HUES64 (cell line): ENCODE measurements around the gene CNTROB. TPM values are rescaled to one million over a fixed set of nuclear protein-coding genes. Genes with fewer than 3 reads are reported as not detected.

Source experiments
- H3K27ac ChIP-seq: 2 replicates; pipeline ENCODE4 v1.7.0; 2013; ENCODE audit warnings: low read depth, low read length, inconsistent platforms
- H3K27me3 ChIP-seq: 2 replicates; pipeline ENCODE4 v1.6.1; 2013; ENCODE audit warnings: mild to moderate bottlenecking, low read length; ENCODE audit not compliant: insufficient read depth
- H3K36me3 ChIP-seq: 2 replicates; pipeline ENCODE4 v1.6.1; 2013; ENCODE audit warnings: mild to moderate bottlenecking, low read length; ENCODE audit not compliant: insufficient read depth
- H3K4me1 ChIP-seq: 2 replicates; pipeline ENCODE4 v1.6.1; 2013; ENCODE audit warnings: mild to moderate bottlenecking, low read length, moderate library complexity; ENCODE audit not compliant: insufficient read depth
- H3K4me3 ChIP-seq: 2 replicates; pipeline ENCODE4 v1.5.1; 2013; ENCODE audit warnings: mild to moderate bottlenecking, low read length, moderate library complexity
- H3K9ac ChIP-seq: 2 replicates; pipeline ENCODE4 v1.6.1; 2013; ENCODE audit warnings: mild to moderate bottlenecking, low read depth, low read length
- H3K9me3 ChIP-seq: 2 replicates; pipeline ENCODE4 v1.6.1; 2013; ENCODE audit warnings: low read depth, low read length; ENCODE audit not compliant: insufficient read depth
- WGBS: fragments of 150-250, 120-280 bp; methylation state at CpG from one replicate; pipeline ENCODE4 v1.1.7; 2013; ENCODE audit warnings: missing lambda C conversion rate; 5-methylcytosine and 5-hydroxymethylcytosine counted together
- polyA plus RNA-seq, 2 experiments: library from polyadenylated mRNA; stranded (reverse); fragments of 50-300 nt; gene quantifications; one replicate each; pipeline ENCODE4 v1.2.3, GENCODE V29; 2013

The CNTROB gene, protein sequence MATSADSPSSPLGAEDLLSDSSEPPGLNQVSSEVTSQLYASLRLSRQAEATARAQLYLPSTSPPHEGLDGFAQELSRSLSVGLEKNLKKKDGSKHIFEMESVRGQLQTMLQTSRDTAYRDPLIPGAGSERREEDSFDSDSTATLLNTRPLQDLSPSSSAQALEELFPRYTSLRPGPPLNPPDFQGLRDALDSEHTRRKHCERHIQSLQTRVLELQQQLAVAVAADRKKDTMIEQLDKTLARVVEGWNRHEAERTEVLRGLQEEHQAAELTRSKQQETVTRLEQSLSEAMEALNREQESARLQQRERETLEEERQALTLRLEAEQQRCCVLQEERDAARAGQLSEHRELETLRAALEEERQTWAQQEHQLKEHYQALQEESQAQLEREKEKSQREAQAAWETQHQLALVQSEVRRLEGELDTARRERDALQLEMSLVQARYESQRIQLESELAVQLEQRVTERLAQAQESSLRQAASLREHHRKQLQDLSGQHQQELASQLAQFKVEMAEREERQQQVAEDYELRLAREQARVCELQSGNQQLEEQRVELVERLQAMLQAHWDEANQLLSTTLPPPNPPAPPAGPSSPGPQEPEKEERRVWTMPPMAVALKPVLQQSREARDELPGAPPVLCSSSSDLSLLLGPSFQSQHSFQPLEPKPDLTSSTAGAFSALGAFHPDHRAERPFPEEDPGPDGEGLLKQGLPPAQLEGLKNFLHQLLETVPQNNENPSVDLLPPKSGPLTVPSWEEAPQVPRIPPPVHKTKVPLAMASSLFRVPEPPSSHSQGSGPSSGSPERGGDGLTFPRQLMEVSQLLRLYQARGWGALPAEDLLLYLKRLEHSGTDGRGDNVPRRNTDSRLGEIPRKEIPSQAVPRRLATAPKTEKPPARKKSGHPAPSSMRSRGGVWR
- 21.1 TPM for polyA plus RNA-seq (2013, experiment 1 of 2)
- 25.0 TPM for polyA plus RNA-seq (2013, experiment 2 of 2)

DNA sequence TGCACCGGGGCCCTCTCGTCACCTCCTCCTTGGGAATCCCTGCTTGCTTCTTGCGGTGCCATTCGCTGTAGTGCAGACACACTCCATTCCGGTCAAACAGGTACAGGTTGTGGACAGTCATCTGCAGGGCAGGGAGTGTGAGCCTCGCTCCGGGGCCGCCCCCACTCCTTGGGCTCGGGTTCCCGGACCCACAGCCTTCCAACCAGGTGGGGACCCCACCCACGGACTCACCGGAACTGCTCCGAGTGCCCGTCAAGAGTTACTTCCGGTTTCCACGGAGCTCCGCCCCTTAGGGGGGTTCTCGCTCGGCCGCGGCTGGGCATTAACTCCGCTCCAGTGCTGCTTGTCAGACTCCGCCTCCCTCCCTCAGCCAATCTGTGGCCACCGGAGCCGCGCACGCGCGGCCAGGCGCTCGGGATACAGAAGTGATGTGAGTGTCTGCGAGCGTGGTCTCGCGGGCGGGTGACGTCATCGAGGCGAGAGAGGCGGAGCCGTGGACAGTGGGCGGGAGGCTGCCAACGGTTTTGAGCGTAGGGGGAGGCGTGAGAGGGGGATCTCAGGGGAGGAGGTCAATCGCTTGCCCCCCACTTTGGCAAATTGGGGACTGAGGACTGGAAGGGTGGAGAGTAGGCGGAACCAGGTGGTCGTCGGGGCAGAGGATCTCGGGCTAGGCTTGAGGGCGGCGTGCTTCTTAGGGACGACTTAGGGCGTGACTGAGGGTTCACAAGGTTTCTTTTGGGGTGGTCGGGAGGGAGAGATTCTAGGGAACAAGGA, at the start of gene CNTROB, which contains the start of gene TRAPPC1:
CNTROB (plus strand) TSS at position 498 of the 774 bp plus-strand sequence. CDS start 874 bp downstream, outside the sequence.
TRAPPC1 (minus strand) TSS at position 238 of the 774 bp plus-strand sequence; CDS start at position 121, 117 bp downstream.
- Histone ChIP-seq H3K36me3 (peaks cover 17% of the 10 kb centered on the region), H3K4me3 (peak within 1 kb of the TSS; percentile 72), H3K27ac (no peak within 1 kb of the TSS; the same call in 1 of the 2 replicates), H3K27me3 (peaks cover 27% of the 10 kb centered on the region), H3K9me3 (no peaks in the 10 kb centered on the region), H3K9ac (peak within 1 kb of the TSS; percentile 61), H3K4me1 (peaks cover 7% of the 10 kb centered on the region)
- under 1% methylated on average over 55 of the region's 55 CpGs for WGBS

DNA sequence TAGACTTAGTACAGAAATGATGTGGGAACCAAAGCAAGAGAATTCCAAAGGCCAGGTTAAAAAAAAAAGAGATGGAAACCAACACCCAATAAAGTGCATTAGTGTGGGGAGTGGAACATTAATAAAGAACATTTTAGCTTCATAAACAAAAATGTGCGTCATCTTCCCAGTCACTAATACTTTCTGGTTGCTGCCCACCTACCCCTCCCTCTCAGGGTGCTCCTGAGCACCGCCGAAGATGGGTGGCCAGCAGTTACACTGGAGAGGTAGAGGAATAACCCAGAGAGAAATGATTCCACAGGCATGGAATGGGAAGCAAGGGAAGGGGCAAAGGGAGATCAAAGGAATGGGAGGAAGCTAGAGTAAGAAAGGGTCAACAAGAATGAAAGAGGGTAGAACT, 49.4 kb upstream of the CNTROB start:
- H3K4me1 ChIP-seq, result peaks cover 21% of the 10 kb centered on the region; the same call in 1 of the 2 replicates
- peaks cover 18% of the 10 kb centered on the region for H3K36me3 ChIP-seq
- WGBS, result 92% methylated on average over 3 of the region's 3 CpGs
- peaks cover 18% of the 10 kb centered on the region for H3K27me3 ChIP-seq
- H3K9me3 ChIP-seq, result no peaks in the 10 kb centered on the region
- no peak overlapping the region for H3K9ac ChIP-seq
- H3K27ac ChIP-seq, result no peak overlapping the region
- no peak overlapping the region for H3K4me3 ChIP-seq

DNA sequence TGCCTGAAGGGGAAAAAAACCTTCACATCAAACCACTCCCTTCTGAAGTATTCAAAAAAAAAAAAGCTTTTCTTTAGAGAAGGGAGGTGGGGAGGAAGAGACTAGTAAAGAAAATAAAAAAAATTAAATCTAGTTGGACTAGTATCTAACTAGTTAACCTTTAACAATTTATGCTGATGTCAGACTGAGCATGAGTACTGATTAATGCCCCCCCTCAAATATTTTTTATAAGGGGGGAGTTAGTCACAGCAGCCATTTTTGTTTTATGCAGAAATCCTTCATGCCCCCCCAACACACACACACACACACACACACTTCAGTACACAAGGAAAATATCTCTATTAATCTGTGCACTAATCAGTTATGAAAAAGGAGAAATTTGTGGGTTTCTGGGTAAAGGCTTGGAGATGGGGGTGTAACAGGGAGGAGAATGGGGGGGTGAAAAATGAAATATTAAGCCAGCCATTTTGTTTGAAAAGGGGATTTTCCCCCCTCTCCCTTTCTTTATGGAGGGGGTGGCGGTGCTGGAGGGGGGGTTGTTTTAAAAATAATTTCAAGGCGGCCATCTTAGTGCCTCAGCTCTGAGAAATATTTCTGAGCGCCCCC, 48.1 kb upstream of the CNTROB start:
- H3K4me3 ChIP-seq, result peak overlapping the region; percentile 35
- H3K4me1 ChIP-seq, result peaks cover 31% of the 10 kb centered on the region
- WGBS, result no CpG with 5 or more reads among the region's 3 CpGs
- peaks cover 18% of the 10 kb centered on the region for H3K27me3 ChIP-seq
- H3K9ac ChIP-seq, result no peak overlapping the region
- peaks cover 14% of the 10 kb centered on the region for H3K36me3 ChIP-seq
- H3K9me3 ChIP-seq, result no peaks in the 10 kb centered on the region
- H3K27ac ChIP-seq, result no peak overlapping the region

DNA sequence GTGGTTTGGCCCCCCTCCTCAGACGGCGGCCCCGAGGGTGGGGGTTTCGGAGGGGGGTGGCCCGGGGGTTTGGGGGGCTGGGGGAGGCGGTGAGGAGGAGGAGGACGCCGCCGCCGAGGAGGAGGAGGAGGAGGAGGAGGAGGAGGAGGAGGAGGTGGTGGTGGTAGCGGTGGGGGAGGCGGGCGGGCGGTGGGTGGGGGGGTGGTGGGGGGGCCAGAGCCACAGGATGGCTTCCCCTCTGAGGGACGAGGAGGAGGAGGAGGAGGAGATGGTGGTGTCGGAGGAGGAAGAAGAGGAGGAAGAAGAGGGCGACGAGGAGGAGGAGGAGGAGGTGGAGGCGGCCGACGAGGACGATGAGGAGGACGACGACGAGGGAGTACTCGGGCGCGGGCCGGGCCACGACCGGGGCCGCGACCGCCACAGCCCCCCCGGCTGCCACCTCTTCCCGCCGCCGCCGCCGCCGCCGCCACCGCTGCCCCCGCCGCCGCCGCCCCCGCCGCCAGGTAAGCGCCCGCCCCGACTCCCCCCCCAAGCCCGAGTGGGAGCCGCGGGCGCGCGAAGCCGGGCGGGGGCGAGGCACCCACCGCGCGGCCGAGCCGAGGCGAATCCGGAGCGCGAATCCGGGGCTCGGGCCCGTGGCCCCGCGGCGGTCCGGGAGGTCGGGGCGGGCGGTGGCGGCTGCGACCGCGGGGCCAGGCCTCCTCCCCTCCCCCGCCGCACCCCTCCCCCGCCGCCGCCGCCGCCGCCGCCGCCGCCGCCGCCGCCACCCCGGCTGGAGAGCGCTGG, 47.2 kb upstream of the CNTROB start:
- WGBS, result under 1% methylated on average over 61 of the region's 100 CpGs
- Histone ChIP-seq H3K4me1 (peaks cover 40% of the 10 kb centered on the region), H3K36me3 (peaks cover 9% of the 10 kb centered on the region; the same call in 1 of the 2 replicates), H3K4me3 (peak overlapping the region; percentile 56), H3K27ac (no peak overlapping the region; the same call in 1 of the 2 replicates), H3K27me3 (peaks cover 18% of the 10 kb centered on the region), H3K9me3 (no peaks in the 10 kb centered on the region), H3K9ac (0 out of 2 replicates have a peak overlapping the region, but pooled peaks have one; percentile 60)

DNA sequence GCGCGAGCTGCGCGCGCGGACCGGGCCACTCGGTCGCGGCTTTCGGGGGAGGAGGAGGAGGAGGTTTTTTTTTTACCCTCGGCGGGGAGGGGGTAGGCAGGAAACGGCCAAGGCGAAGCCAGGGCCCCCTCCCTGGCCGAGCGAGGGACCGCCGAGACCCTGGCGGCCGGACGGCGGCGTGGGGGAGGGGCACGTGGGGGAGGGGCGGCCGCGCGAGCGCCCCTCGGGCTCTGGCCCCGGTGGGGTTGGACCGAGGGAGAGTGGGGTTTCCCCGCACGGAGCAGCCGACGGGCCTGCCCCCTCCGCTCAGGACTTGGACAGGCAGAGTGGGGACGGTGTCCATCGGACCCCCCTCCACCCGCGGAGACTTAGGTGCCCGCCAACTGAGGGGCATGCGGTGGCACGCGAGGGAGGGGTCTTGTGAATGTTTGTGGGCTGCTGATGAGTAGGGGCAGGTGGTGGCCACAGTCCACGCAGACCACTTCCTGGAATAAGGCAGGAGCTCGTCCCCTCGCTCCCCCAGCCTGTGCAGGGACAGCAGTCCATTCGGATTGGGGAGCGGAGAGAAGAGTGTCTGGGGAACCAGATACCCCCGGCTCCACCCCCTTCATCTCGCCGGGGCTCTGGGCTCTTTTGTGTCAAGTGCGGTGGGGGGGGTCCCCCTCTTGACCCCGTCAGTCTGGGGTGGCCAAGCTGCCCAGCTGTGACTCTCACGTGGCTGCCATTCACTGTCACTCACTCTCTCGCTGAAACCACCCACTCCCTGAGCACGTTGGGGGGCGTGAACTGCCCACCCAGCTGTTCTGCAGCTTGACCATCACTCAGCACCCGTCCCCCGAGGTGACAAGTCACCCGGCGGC, 46.4 kb upstream of the CNTROB start:
- under 1% methylated on average over 64 of the region's 64 CpGs for WGBS
- H3K9me3 ChIP-seq, result no peaks in the 10 kb centered on the region
- peaks cover 40% of the 10 kb centered on the region for H3K4me1 ChIP-seq
- peaks cover 7% of the 10 kb centered on the region; the same call in 1 of the 2 replicates for H3K36me3 ChIP-seq
- H3K27ac ChIP-seq, result peak overlapping the region; percentile 43; the same call in 1 of the 2 replicates
- H3K4me3 ChIP-seq, result peak overlapping the region; percentile 56
- peak overlapping the region; percentile 60 for H3K9ac ChIP-seq
- H3K27me3 ChIP-seq, result peaks cover 18% of the 10 kb centered on the region

DNA sequence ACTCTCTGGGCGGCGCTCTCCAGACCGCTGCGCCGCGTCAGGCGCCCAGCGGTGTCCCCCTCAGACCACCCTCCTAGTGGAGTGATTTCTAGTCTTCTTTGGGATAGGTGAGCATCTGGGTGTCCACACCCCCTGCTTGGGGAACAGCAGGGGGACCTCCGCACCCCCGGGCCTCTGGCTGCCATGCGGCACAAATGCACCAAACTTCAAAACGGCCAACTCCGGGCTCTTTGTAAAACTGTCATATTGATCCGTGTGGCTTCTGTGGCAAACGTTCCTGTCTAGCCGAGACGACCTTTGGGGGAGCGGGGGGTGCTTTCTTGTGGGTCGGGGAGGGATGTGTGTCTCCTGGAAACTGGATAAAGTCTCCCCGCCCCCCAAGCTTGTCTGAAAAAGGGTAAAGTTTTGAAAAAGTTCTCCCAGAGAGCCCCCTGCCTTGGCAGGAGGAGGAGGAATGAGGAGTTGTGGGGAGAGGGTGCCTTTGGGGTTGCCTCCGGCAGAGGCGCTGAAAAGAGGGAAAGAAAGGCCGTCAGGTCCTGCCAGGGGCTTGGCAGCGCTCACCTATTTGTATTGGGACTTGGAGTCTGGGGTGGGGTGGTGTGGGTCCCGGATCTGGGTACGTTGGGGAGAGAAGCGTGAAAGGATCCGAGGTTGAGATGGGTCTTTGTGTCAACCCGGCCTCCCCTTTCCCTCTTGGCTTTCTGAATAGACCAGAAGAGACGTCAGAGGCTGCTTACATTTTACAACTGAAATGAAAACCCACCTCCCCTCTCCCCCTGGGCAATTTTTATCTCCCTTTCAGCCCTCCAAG, 45.6 kb upstream of the CNTROB start:
- peaks cover 18% of the 10 kb centered on the region for H3K27me3 ChIP-seq
- peaks cover 40% of the 10 kb centered on the region for H3K4me1 ChIP-seq
- H3K9me3 ChIP-seq, result no peaks in the 10 kb centered on the region
- no peak overlapping the region for H3K27ac ChIP-seq
- peaks cover 9% of the 10 kb centered on the region; the same call in 1 of the 2 replicates for H3K36me3 ChIP-seq
- WGBS, result 1% methylated on average over 29 of the region's 30 CpGs
- peak overlapping the region; percentile 60; the same call in 1 of the 2 replicates for H3K9ac ChIP-seq
- peak overlapping the region; percentile 56 for H3K4me3 ChIP-seq

DNA sequence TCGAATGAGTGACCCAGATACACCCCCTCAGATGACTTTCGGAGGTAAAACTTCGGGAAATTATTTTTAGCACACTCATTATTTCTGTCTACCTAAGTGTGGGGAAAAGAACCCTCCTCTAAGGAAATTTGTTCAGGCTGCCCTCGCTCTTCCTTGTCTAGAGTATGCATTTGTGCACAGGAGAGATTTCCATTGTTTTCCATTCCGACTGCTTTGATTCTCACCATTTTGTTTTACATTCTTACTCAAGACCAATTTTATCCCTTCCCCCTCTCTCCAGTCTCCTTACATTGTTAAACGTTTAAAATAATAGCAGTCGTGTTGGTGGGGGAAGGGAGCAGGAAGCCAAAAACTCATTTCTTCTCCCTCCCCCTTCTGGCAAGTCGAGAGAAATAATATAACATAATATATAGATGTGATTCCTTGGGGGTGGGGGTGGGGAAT, 44.9 kb upstream of the CNTROB start:
- peaks cover 40% of the 10 kb centered on the region for H3K4me1 ChIP-seq
- 6% methylated on average over 5 of the region's 8 CpGs for WGBS
- peak overlapping the region; percentile 56 for H3K4me3 ChIP-seq
- no peak overlapping the region for H3K27ac ChIP-seq
- peaks cover 18% of the 10 kb centered on the region for H3K27me3 ChIP-seq
- no peaks in the 10 kb centered on the region for H3K9me3 ChIP-seq
- H3K9ac ChIP-seq, result no peak overlapping the region; the same call in 1 of the 2 replicates
- H3K36me3 ChIP-seq, result peaks cover 9% of the 10 kb centered on the region

DNA sequence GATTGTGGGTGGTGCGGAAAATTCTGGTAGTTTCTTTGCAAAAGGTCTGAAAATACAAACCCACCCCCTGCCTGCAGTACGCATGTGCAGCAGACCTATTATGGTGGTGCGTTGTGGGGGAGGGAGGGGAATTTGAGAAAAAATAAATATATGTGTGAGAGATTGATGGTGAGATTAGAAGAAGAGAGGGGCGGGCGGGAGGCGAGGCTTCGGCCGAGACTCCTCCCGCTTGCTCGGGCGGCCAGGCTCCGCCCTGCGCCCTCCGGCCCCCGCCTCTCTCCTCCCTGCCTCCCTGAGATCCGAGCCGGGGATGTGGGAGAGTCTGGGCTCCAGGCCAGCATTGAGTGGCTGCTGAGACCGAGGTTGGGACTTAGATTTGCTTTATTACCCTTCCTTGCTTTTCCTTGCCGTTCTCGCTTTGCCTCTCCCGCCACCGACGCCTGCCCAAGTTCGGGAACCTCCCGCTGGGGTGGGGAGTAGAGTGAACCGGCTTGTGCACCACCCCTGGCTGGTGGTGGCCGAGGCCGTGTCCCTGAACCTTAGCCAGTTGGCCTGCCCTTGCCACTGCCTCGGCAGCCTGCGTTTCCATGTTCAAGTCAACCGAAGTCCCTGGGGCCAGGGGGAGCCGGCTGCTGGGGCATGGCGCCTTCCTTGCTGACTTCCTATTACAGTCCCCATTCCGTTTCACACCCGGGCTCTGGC, 44.4 kb upstream of the CNTROB start:
- peaks cover 39% of the 10 kb centered on the region for H3K4me1 ChIP-seq
- peaks cover 9% of the 10 kb centered on the region for H3K36me3 ChIP-seq
- peak overlapping the region; percentile 17; the same call in 1 of the 2 replicates for H3K27ac ChIP-seq
- 3% methylated on average over 35 of the region's 35 CpGs for WGBS
- peak overlapping the region; percentile 56 for H3K4me3 ChIP-seq
- H3K9ac ChIP-seq, result peak overlapping the region; percentile 49
- peaks cover 18% of the 10 kb centered on the region for H3K27me3 ChIP-seq
- no peaks in the 10 kb centered on the region for H3K9me3 ChIP-seq
